HepG2 (cell line): ENCODE data around the gene NMNAT1. TPM values are rescaled to one million over a fixed set of nuclear protein-coding genes. Genes with fewer than 3 reads are reported as not detected.
A peak's percentile ranks its signal among the peaks of the same experiment; 100 is the strongest.

Source experiments
- HMGA1 ChIP-seq: sonication (generic); formaldehyde crosslinking; conservative IDR thresholded peaks from 2 replicates; pipeline ENCODE4 v1.4.0; 2020; ENCODE audit warnings: missing genetic modification reagents
- MAF1 ChIP-seq: sonication (generic); formaldehyde crosslinking; IDR thresholded peaks from 2 replicates; pipeline ENCODE4 v1.5.0; 2020; ENCODE audit warnings: missing genetic modification reagents, borderline replicate concordance
- MXI1 ChIP-seq: IDR thresholded peaks from 3 replicates; pipeline ENCODE4 v1.6.1; 2012; ENCODE audit warnings: low read depth, low read length, inconsistent platforms, borderline replicate concordance
- NFIC ChIP-seq: IDR thresholded peaks from 2 replicates; pipeline ENCODE4 v1.6.1; 2012; ENCODE audit warnings: mild to moderate bottlenecking, low read length, inconsistent platforms
- NRL ChIP-seq: sonication (generic); formaldehyde crosslinking; IDR thresholded peaks from 2 replicates; pipeline ENCODE4 v1.5.0; 2020; ENCODE audit warnings: missing genetic modification reagents, mild to moderate bottlenecking, moderate library complexity, borderline replicate concordance
- SMYD3 ChIP-seq: sonication (generic); formaldehyde crosslinking; IDR thresholded peaks from 2 replicates; pipeline ENCODE4 v1.8.1; 2023; ENCODE audit warnings: mild to moderate bottlenecking, missing genetic modification reagents
- SRSF4 ChIP-seq: fragments of 200-400 bp; formaldehyde crosslinking; IDR thresholded peaks from one replicate; pipeline ENCODE4 v1.6.1; 2018; ENCODE audit warnings: mild to moderate bottlenecking, low read depth, low read length, moderate library complexity; ENCODE audit not compliant: poor library complexity, severe bottlenecking
- TMF1 ChIP-seq: sonication (generic); formaldehyde crosslinking; IDR thresholded peaks from 2 replicates; pipeline ENCODE4 v1.8.1; 2022; ENCODE audit warnings: low read depth, missing genetic modification reagents
- ZBTB8A ChIP-seq: sonication (generic); formaldehyde crosslinking; IDR thresholded peaks from 2 replicates; pipeline ENCODE4 v1.4.0; 2020; ENCODE audit warnings: mild to moderate bottlenecking, low read depth, missing genetic modification reagents, borderline replicate concordance
- ZMYM3 ChIP-seq: sonication (generic); formaldehyde crosslinking; IDR thresholded peaks from 2 replicates; pipeline ENCODE4 v1.5.1; 2020; ENCODE audit warnings: mild to moderate bottlenecking, missing genetic modification reagents
- ZNF180 ChIP-seq: sonication (generic); formaldehyde crosslinking; IDR thresholded peaks from 2 replicates; pipeline ENCODE4 v1.4.0; 2020; ENCODE audit warnings: low read depth, missing genetic modification reagents, borderline replicate concordance
- ZNF264 ChIP-seq: sonication (generic); formaldehyde crosslinking; IDR thresholded peaks from 2 replicates; pipeline ENCODE4 v1.4.0; 2020; ENCODE audit warnings: missing genetic modification reagents
- ZNF432 ChIP-seq: sonication (generic); formaldehyde crosslinking; IDR thresholded peaks from 2 replicates; pipeline ENCODE4 v1.5.0; 2020; ENCODE audit warnings: missing genetic modification reagents, mild to moderate bottlenecking, borderline replicate concordance
- ZNF614 ChIP-seq: IDR thresholded peaks from 2 replicates; pipeline ENCODE4 v1.6.1; 2018; ENCODE audit warnings: missing biosample characterization, missing genetic modification reagents, inconsistent platforms, borderline replicate concordance
- polyA plus RNA-seq, 8 experiments: library from polyadenylated mRNA; depleted of rRNA in 3 of 8; stranded (reverse) in 7 of 8; unstranded in 1 of 8; fragments of >200 nt; fragmentation: Illumina TruSeq in 4 of 8; extraction: Trizol in 4 of 8; gene quantifications; 2 replicates each; pipeline versions ENCODE4 v1.2.1 to v1.2.3, GENCODE V29; 2011 to 2016; ENCODE audit warnings: low read depth in 4 of 8, missing spikeins in 1 of 8, mixed read lengths in 1 of 8; ENCODE audit not compliant: insufficient read depth in 1 of 8
- total RNA-seq, 5 experiments: library from RNA; depleted of rRNA; stranded (reverse); fragments of >200 nt; fragmentation: Illumina TruSeq; extraction: Trizol; gene quantifications; 2 replicates each; pipeline ENCODE4 v1.2.3, GENCODE V29; 2016; ENCODE audit warnings: low read depth in 1 of 5
- TF ChIP-seq, protein P1 (sequence below): sonication (generic); formaldehyde crosslinking; IDR thresholded peaks from 2 replicates; pipeline ENCODE4 v1.9.0; 2022; ENCODE audit warnings: missing genetic modification reagents, mild to moderate bottlenecking, borderline replicate concordance
- TF ChIP-seq, protein P2 (sequence below): sonication (generic); formaldehyde crosslinking; IDR thresholded peaks from 2 replicates; pipeline ENCODE4 v1.5.0; 2020; ENCODE audit warnings: missing genetic modification reagents, mild to moderate bottlenecking, borderline replicate concordance
- TF ChIP-seq, protein P3 (sequence below): sonication (generic); formaldehyde crosslinking; IDR thresholded peaks from 2 replicates; pipeline ENCODE4 v1.5.0; 2020; ENCODE audit warnings: mild to moderate bottlenecking, missing genetic modification reagents
- TF ChIP-seq, protein P4 (sequence below): sonication (generic); formaldehyde crosslinking; IDR thresholded peaks from 2 replicates; pipeline ENCODE4 v1.5.0; 2020; ENCODE audit warnings: mild to moderate bottlenecking, missing genetic modification reagents, borderline replicate concordance

NMNAT1 gene
- total and polyA plus RNA-seq, 2 of the 13 experiments (the other 11 are each of a cell fraction or from before 2014, with no cell fraction given), result 5.6 to 12.2 TPM

DNA sequence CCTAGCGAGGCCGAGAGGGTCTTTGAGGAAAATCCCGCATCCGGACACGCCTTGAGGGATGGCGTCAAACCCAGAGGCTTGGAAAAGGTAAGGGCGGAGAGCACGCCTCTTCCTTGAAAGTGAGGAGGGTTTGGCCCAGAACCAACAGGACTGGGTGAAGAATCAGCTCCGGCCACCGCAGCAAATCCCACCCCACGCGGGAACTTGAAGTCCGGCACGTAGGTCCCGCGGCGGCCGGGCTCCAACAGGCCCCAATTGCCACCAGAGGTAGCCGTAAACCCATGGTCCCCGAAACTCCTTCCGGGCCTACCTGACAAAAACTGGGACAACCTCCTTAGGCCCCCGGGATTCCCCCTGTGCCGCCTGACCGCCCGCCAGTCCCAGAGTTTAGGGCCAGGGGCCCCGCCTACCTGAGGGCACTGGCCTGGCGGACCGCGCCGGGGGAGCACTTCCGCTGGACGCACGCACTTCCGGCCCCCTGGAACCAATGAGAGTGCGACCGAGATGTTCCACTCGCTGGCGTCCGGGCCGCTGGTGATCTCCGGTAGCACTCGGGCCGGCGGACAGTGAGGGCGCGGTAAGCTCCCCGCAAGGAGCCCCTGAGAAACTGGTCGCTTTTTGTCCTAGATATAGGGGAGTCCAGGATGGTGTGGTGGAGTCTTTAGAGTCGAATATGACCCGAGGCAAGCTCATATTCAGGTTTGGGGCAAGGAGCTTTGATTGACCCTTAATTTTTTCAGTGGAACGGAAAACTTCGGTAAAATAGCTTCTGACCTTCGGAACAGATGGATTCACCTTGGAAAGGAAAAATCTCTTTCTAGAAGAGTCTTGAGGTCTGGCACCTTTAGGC is at the start of gene NMNAT1, which contains the start of gene LZIC (continued):
- TF ChIP-seq, protein P1, sequence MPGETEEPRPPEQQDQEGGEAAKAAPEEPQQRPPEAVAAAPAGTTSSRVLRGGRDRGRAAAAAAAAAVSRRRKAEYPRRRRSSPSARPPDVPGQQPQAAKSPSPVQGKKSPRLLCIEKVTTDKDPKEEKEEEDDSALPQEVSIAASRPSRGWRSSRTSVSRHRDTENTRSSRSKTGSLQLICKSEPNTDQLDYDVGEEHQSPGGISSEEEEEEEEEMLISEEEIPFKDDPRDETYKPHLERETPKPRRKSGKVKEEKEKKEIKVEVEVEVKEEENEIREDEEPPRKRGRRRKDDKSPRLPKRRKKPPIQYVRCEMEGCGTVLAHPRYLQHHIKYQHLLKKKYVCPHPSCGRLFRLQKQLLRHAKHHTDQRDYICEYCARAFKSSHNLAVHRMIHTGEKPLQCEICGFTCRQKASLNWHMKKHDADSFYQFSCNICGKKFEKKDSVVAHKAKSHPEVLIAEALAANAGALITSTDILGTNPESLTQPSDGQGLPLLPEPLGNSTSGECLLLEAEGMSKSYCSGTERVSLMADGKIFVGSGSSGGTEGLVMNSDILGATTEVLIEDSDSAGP (CRISPR knock-in tag), result peak; percentile 95
- TF ChIP-seq ZNF180 (CRISPR knock-in tag) (no peak), MAF1 (CRISPR knock-in tag) (no peak), ZNF432 (CRISPR knock-in tag) (no peak), HMGA1 (CRISPR knock-in tag) (no peak), NRL (CRISPR knock-in tag) (peak; percentile 92), MXI1 (peak; percentile 78; the same call in 2 of the 3 replicates), ZNF614 (CRISPR knock-in tag) (peak; percentile 70), ZBTB8A (CRISPR knock-in tag) (peak; percentile 95), TMF1 (CRISPR knock-in tag) (no peak), ZNF264 (CRISPR knock-in tag) (no peak), ZMYM3 (CRISPR knock-in tag) (peak; percentile 86), SRSF4 (no peak), NFIC (peak; percentile 38), SMYD3 (CRISPR knock-in tag) (no peak)
- TF ChIP-seq, protein P2, sequence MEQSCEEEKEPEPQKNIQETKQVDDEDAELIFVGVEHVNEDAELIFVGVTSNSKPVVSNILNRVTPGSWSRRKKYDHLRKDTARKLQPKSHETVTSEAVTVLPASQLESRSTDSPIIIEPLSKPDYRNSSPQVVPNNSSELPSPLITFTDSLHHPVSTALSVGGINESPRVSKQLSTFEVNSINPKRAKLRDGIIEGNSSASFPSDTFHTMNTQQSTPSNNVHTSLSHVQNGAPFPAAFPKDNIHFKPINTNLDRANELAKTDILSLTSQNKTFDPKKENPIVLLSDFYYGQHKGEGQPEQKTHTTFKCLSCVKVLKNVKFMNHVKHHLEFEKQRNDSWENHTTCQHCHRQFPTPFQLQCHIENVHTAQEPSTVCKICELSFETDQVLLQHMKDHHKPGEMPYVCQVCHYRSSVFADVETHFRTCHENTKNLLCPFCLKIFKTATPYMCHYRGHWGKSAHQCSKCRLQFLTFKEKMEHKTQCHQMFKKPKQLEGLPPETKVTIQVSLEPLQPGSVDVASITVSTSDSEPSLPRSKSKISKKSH, result peak; percentile 66; the same call in 1 of the 2 replicates
- TF ChIP-seq, protein P3, sequence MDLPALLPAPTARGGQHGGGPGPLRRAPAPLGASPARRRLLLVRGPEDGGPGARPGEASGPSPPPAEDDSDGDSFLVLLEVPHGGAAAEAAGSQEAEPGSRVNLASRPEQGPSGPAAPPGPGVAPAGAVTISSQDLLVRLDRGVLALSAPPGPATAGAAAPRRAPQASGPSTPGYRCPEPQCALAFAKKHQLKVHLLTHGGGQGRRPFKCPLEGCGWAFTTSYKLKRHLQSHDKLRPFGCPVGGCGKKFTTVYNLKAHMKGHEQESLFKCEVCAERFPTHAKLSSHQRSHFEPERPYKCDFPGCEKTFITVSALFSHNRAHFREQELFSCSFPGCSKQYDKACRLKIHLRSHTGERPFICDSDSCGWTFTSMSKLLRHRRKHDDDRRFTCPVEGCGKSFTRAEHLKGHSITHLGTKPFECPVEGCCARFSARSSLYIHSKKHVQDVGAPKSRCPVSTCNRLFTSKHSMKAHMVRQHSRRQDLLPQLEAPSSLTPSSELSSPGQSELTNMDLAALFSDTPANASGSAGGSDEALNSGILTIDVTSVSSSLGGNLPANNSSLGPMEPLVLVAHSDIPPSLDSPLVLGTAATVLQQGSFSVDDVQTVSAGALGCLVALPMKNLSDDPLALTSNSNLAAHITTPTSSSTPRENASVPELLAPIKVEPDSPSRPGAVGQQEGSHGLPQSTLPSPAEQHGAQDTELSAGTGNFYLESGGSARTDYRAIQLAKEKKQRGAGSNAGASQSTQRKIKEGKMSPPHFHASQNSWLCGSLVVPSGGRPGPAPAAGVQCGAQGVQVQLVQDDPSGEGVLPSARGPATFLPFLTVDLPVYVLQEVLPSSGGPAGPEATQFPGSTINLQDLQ, result peak; percentile 25; the same call in 1 of the 2 replicates
- TF ChIP-seq, protein P4, sequence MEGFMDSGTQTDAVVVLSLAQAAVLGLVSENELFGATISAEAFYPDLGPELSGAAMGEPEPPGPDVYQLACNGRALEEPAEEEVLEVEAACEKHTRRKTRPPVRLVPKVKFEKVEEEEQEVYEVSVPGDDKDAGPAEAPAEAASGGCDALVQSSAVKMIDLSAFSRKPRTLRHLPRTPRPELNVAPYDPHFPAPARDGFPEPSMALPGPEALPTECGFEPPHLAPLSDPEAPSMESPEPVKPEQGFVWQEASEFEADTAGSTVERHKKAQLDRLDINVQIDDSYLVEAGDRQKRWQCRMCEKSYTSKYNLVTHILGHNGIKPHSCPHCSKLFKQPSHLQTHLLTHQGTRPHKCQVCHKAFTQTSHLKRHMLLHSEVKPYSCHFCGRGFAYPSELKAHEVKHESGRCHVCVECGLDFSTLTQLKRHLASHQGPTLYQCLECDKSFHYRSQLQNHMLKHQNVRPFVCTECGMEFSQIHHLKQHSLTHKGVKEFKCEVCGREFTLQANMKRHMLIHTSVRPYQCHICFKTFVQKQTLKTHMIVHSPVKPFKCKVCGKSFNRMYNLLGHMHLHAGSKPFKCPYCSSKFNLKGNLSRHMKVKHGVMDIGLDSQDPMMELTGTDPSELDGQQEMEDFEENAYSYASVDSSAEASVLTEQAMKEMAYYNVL, result no peak
